ENCODE data around the gene CPVL. TPM values are rescaled to one million over a fixed set of nuclear protein-coding genes. Genes with fewer than 3 reads are reported as not detected.

Gene CPVL
- total and polyA plus RNA-seq, 2 of the 8 experiments (the other 6 are each of a cell fraction or from before 2014, with no cell fraction given): 40.0 to 55.0 TPM

DNA sequence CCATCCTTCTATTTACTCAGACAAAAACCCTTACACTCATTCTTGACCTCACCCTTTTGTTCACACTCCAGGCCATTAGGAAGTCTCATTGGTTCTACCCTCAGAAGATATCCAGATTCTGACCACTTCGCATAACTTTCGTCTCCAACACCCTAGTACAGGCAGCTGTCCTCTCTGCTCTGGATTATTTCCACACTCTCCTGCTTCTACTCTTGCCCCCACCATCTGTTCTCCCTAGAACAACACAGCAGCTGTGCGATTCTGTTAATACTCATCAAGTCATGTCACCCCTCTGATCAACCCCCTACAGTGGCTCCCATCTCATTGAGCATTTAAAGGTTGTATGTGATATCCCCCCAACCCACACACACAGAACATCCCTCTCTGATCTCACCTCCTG is 172.7 kb downstream of the CPVL start:
- Histone ChIP-seq H3K4me1 (replicated peaks in 1 of 4; ENCODE audit: control insufficient read depth in 3 of 4, insufficient read depth in 4 of 4, low read length in 3 of 4) (no peaks in the 10 kb centered on the region), H2BK15ac (ENCODE audit: low read length) (no peak overlapping the region), H3K9ac (replicated peaks in 1 of 4; ENCODE audit: extremely low read depth in 1 of 4, low read depth in 3 of 4, low read length in 3 of 4) (no peak overlapping the region), H4K20me1 (replicated peaks in 1 of 2; ENCODE audit: control insufficient read depth in 1 of 2, insufficient read depth in 2 of 2, low read length in 2 of 2) (no peaks in the 10 kb centered on the region), H2BK5ac (ENCODE audit: low read depth, low read length) (no peak overlapping the region), H3K14ac (ENCODE audit: insufficient read length) (no peak overlapping the region), H3K9me3 (ENCODE audit: insufficient read depth in 2 of 2, low read depth in 1 of 2, low read length in 1 of 2) (peaks cover 0 to 4% of the 10 kb centered on the region in 2 experiments), H2BK120ac (replicated peaks; ENCODE audit: low read depth, low read length) (no peak overlapping the region), H3K27ac (ENCODE audit: low read depth, low read length) (no peak overlapping the region), H3K4me2 (ENCODE audit: insufficient read depth in 1 of 2, low read depth in 2 of 2, low read length in 2 of 2) (no peak overlapping the region), H3K56ac (replicated peaks; ENCODE audit: insufficient read length, low read depth, low read length) (no peak overlapping the region), H3K79me1 (ENCODE audit: low read depth, low read length) (no peaks in the 10 kb centered on the region), H3K18ac (ENCODE audit: extremely low read depth, low read length) (no peak overlapping the region), H4K8ac (ENCODE audit: extremely low read depth, insufficient read depth, low read length) (no peak overlapping the region), H3K23me2 (ENCODE audit: low read depth, low read length) (no peaks in the 10 kb centered on the region), H3K4me3 (ENCODE audit: extremely low read depth in 1 of 4, insufficient read depth in 2 of 4, low read depth in 3 of 4, low read length in 4 of 4) (no peak overlapping the region), H3K4ac (replicated peaks; ENCODE audit: insufficient read length, low read depth, low read length) (no peak overlapping the region), H4K91ac (replicated peaks; ENCODE audit: insufficient read length, low read length) (no peak overlapping the region), H3K79me2 (ENCODE audit: control insufficient read depth in 1 of 2, insufficient read depth in 2 of 2, low read length in 2 of 2) (no peaks in the 10 kb centered on the region), H2AFZ (ENCODE audit: low read length) (no peak overlapping the region), H2BK20ac (ENCODE audit: low read length) (no peak overlapping the region), H2BK12ac (ENCODE audit: low read depth, low read length) (no peak overlapping the region), H3K36me3 (ENCODE audit: control insufficient read depth in 2 of 4, insufficient read depth in 4 of 4, low read length in 3 of 4) (no peaks in the 10 kb centered on the region), H3K23ac (ENCODE audit: insufficient read length) (no peak overlapping the region), H2AK5ac (ENCODE audit: low read depth, low read length) (no peak overlapping the region), H4K5ac (ENCODE audit: insufficient read length, low read depth, low read length) (no peak overlapping the region), H3K27me3 (replicated peaks in 1 of 4; ENCODE audit: control insufficient read depth in 3 of 4, extremely low read depth in 1 of 4, insufficient read depth in 3 of 4, low read length in 3 of 4) (no peaks in the 10 kb centered on the region)
- WGBS, 2 experiments (ENCODE audit: extremely low coverage in 1 of 2, insufficient coverage in 1 of 2, insufficient read length in 1 of 2, insufficient replicate concordance in 2 of 2, low coverage in 1 of 2, low lambda C conversion rate in 2 of 2, missing lambda C conversion rate in 1 of 2): 95% methylated on average over 3 of the region's 3 CpGs; no CpG with 5 or more reads in 1 of the 2 experiments
- DNase-seq (ENCODE audit: low read depth in 1 of 2, low spot score in 2 of 2) (no peak), FAIRE-seq (no peak)
- ChIA-PET POLR2A (ENCODE audit: partially characterized antibody) (no interaction called here), CTCF (ENCODE audit: partially characterized antibody) (no interaction called here)
- TF ChIP-seq FOSL1 (IDR thresholded peaks at IDR 0.05; ENCODE audit: insufficient read depth, low read depth, low read length) (no peak), SRF (IDR thresholded peaks at IDR 0.05; ENCODE audit: low read depth, low read length) (no peak), TEAD4 (IDR thresholded peaks at IDR 0.05; ENCODE audit: low read depth, low read length) (no peak), ZNF274 (IDR thresholded peaks at IDR 0.05; ENCODE audit: borderline replicate concordance, extremely low read depth, low read length) (no peak), CEBPB (IDR thresholded peaks at IDR 0.05; ENCODE audit: low read depth, low read length) (no peak), GABPA (IDR thresholded peaks at IDR 0.05; ENCODE audit: borderline replicate concordance, insufficient read depth, low read length) (no peak), TBP (IDR thresholded peaks at IDR 0.05; ENCODE audit: low read depth, low read length) (no peak), SP4 (IDR thresholded peaks at IDR 0.05; ENCODE audit: low read length) (no peak), RFX5 (IDR thresholded peaks at IDR 0.05; ENCODE audit: borderline replicate concordance, low read depth, low read length) (no peak), CBX8 (IDR thresholded peaks at IDR 0.05; ENCODE audit: borderline replicate concordance, low read depth, low read length) (no peak)

Measured in H1 (cell line).